ENCODE results near the gene C19orf12. TPM values are rescaled to one million over a fixed set of nuclear protein-coding genes. Genes with fewer than 3 reads are reported as not detected.

C19orf12 gene
- polyA plus RNA-seq, 1 donor = 26.5 TPM

DNA sequence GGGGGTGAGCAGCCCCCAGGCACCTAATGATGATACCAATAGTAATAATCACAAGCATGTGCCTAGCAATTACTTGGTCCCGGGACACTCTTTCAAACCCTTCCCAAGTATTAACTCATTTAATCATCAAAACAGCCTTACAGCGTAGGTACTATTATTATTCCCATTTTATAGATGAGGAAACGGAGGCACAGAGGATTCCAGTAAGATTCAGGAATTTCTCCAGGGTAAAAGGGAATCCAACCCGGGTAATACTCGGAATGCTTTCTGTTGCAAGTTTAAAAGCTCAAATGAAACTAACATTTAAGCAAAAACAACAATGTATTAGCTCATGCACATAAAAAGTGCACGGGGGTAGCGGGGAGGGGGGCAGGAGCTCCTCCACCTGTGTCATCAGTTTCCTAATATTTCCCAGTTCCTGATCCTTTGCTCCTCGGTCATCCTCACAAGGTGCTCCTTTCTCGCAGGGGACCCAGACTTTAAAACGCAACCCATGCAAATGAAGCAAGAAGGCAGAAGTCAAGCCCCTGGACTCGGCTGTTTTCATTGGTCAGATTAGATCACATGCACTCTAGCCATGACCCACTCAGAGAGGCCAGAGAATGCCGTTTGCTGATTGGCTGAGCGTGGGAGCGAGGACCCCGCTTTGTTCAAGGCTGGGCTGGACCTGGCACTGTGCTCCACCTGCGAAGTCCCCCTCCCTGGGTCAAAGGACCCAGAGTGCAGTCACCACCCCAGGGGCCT, 38.3 kb upstream of the C19orf12 start:
- 100% methylated on average over 2 of the region's 16 CpGs for WGBS (ENCODE audit: insufficient coverage, low lambda C conversion rate)
- Histone ChIP-seq H3K27me3 (ENCODE audit: control insufficient read depth, insufficient read depth, low read length) (no peaks in the 10 kb centered on the region), H3K4me1 (ENCODE audit: control insufficient read depth, insufficient read depth, low read length) (no peaks in the 10 kb centered on the region), H3K27ac (ENCODE audit: low read length) (no peak overlapping the region), H3K36me3 (ENCODE audit: control insufficient read depth, insufficient read depth, low read length) (no peaks in the 10 kb centered on the region), H3K4me3 (ENCODE audit: low read length) (no peak overlapping the region), H3K9me3 (ENCODE audit: control insufficient read depth, low read depth, low read length) (no peaks in the 10 kb centered on the region)
- no peak for DNase-seq

GRCh38 chr19:29752450-29753025, 37.5 kb upstream of the C19orf12 start:
- WGBS (ENCODE audit: insufficient coverage, low lambda C conversion rate) = no CpG with 5 or more reads among the region's 11 CpGs
- H3K27me3 ChIP-seq (ENCODE audit: control insufficient read depth, insufficient read depth, low read length) = no peaks in the 10 kb centered on the region
- H3K36me3 ChIP-seq (ENCODE audit: control insufficient read depth, insufficient read depth, low read length) = no peaks in the 10 kb centered on the region

DNA sequence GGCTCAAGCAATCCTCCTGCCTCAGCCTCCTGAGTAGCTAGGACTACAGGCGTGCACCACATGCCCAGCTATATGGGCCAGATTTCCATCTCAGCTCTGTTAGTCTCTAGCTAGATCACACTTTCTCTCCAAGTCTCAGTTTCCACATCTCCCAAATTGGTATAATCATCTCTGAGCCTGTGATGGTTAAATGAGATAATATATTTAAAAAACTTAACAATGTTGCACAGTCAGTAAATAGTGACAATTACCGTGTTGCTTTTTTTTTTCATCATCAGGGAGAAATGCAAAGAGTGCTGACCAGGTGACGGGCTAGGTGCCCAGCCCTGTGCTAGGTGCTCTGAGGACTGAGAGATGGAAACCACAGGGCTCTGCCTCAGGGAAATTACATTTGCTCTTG, 36.9 kb upstream of the C19orf12 start:
- no peaks in the 10 kb centered on the region for H3K4me1 ChIP-seq (ENCODE audit: control insufficient read depth, insufficient read depth, low read length)
- H3K27me3 ChIP-seq (ENCODE audit: control insufficient read depth, insufficient read depth, low read length) = no peaks in the 10 kb centered on the region
- no peak for DNase-seq
- H3K9me3 ChIP-seq (ENCODE audit: control insufficient read depth, low read depth, low read length) = no peaks in the 10 kb centered on the region
- no peaks in the 10 kb centered on the region for H3K36me3 ChIP-seq (ENCODE audit: control insufficient read depth, insufficient read depth, low read length)
- H3K27ac ChIP-seq (ENCODE audit: low read length) = no peak overlapping the region
- WGBS (ENCODE audit: insufficient coverage, low lambda C conversion rate) = no CpG with 5 or more reads among the region's 3 CpGs
- H3K4me3 ChIP-seq (ENCODE audit: low read length) = no peak overlapping the region

More at GRCh38 chr19:29752450-29753025, 37.5 kb upstream of the C19orf12 start:
- no peak for DNase-seq
- no peak overlapping the region for H3K4me3 ChIP-seq (ENCODE audit: low read length)
- no peaks in the 10 kb centered on the region for H3K9me3 ChIP-seq (ENCODE audit: control insufficient read depth, low read depth, low read length)
- no peak overlapping the region for H3K27ac ChIP-seq (ENCODE audit: low read length)
- no peaks in the 10 kb centered on the region for H3K4me1 ChIP-seq (ENCODE audit: control insufficient read depth, insufficient read depth, low read length)

GRCh38 chr19:29750001-29750400, 34.9 kb upstream of the C19orf12 start:
- H3K9me3 ChIP-seq (ENCODE audit: control insufficient read depth, low read depth, low read length) = no peaks in the 10 kb centered on the region
- H3K4me3 ChIP-seq (ENCODE audit: low read length) = no peak overlapping the region
- WGBS (ENCODE audit: insufficient coverage, low lambda C conversion rate) = 88% methylated on average over 3 of the region's 5 CpGs

DNA sequence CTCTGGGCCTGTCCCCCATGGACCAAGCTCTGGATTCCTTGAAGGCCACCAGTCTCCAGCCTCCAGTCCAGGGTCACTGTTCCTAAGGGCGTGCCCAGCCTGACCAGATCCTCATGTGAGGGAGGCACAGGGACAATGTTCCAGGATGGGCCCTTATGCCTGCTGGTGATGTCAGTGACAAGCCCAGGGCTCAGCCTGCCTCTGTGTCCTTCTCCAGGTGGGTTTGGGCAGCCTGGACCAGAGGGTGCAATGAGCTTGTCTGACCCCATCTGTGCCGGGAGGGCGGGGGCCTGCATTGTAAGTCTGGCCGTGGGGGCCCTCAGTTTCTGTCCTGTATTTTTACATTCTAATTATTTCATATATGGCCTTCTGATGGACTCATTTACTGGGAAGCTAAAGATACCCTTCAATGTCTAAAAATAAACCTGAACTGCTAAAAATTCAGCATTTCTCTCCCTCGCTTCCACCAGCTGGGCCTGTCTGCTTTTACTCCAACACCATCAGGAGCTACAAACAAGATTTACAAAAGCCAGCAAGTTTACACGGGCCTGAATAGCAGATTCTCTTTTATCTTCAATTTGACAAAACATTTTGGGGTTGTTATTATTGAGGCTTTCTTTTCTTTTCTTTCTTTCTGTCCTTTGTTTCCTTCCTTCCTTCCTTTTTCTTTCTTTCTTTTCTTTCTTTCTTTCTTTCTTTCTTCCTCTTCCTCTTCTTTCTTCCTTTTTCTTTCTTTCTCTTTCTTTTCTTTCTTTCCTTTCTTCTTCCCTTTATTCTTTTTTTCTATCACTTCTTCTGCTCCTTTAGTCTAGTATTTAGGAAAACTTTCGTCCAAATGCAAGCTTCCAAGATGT, 34.2 kb upstream of the C19orf12 start:
- H3K27ac ChIP-seq (ENCODE audit: low read length) = no peak overlapping the region
- DNase-seq = no peak
- H3K4me3 ChIP-seq (ENCODE audit: low read length) = no peak overlapping the region
- 54% methylated on average over 2 of the region's 7 CpGs for WGBS (ENCODE audit: insufficient coverage, low lambda C conversion rate)
- H3K36me3 ChIP-seq (ENCODE audit: control insufficient read depth, insufficient read depth, low read length) = no peaks in the 10 kb centered on the region
- no peaks in the 10 kb centered on the region for H3K4me1 ChIP-seq (ENCODE audit: control insufficient read depth, insufficient read depth, low read length)
- H3K27me3 ChIP-seq (ENCODE audit: control insufficient read depth, insufficient read depth, low read length) = no peaks in the 10 kb centered on the region
- H3K9me3 ChIP-seq (ENCODE audit: control insufficient read depth, low read depth, low read length) = no peaks in the 10 kb centered on the region

More at GRCh38 chr19:29750001-29750400, 34.9 kb upstream of the C19orf12 start:
- H3K27me3 ChIP-seq (ENCODE audit: control insufficient read depth, insufficient read depth, low read length) = no peaks in the 10 kb centered on the region
- no peaks in the 10 kb centered on the region for H3K36me3 ChIP-seq (ENCODE audit: control insufficient read depth, insufficient read depth, low read length)
- H3K27ac ChIP-seq (ENCODE audit: low read length) = no peak overlapping the region
- no peaks in the 10 kb centered on the region for H3K4me1 ChIP-seq (ENCODE audit: control insufficient read depth, insufficient read depth, low read length)
- DNase-seq = no peak

DNA sequence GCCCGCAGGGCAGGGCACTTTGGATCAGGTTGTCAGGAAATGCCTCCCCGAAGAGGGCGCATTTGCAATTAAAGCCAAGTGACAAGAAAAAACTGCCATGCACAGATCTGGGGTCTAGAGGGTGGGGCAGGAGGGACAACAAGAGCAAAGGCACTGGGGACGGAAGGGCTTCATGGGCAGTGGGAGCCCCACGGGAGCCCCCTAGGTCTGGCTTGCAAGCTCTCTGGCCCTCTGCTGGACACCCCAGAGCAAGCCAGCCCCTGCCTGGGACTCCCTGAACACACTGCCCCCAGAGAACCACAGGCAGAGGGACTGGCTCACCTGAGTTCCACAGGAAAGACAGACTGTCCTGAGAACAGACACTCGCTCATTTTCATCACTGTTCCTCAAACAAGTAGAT, 30.2 kb upstream of the C19orf12 start:
- WGBS (ENCODE audit: insufficient coverage, low lambda C conversion rate) = 83% methylated on average over 1 of the region's 6 CpGs
- Histone ChIP-seq H3K4me1 (ENCODE audit: control insufficient read depth, insufficient read depth, low read length) (no peaks in the 10 kb centered on the region), H3K27me3 (ENCODE audit: control insufficient read depth, insufficient read depth, low read length) (peaks cover 3% of the 10 kb centered on the region), H3K27ac (ENCODE audit: low read length) (no peak overlapping the region), H3K9me3 (ENCODE audit: control insufficient read depth, low read depth, low read length) (no peaks in the 10 kb centered on the region), H3K4me3 (ENCODE audit: low read length) (no peak overlapping the region), H3K36me3 (ENCODE audit: control insufficient read depth, insufficient read depth, low read length) (no peaks in the 10 kb centered on the region)
- no peak for DNase-seq

DNA sequence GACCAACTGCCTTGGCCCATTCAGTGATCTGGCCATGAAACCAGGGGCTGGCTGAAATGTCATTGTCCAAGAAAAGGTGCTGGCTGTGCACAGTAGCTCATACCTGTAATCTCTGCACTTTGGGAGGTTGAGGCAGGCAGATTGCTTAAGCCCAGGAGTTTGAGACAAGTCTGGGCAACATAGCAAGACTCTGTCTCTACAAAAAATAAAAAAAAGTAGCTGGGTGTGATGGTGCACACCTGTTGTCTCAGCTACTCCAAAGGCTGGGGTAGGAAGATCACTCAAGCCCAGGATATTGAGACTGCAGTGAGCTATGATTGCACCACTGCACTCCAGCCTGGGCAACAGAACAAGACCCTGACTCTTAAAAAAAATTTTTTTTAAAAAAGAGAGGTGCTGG, 28.6 kb upstream of the C19orf12 start:
- DNase-seq = no peak
- Histone ChIP-seq H3K4me1 (ENCODE audit: control insufficient read depth, insufficient read depth, low read length) (no peaks in the 10 kb centered on the region), H3K27me3 (ENCODE audit: control insufficient read depth, insufficient read depth, low read length) (peaks cover 3% of the 10 kb centered on the region), H3K4me3 (ENCODE audit: low read length) (no peak overlapping the region), H3K27ac (ENCODE audit: low read length) (no peak overlapping the region), H3K9me3 (ENCODE audit: control insufficient read depth, low read depth, low read length) (no peaks in the 10 kb centered on the region), H3K36me3 (ENCODE audit: control insufficient read depth, insufficient read depth, low read length) (no peaks in the 10 kb centered on the region)

DNA sequence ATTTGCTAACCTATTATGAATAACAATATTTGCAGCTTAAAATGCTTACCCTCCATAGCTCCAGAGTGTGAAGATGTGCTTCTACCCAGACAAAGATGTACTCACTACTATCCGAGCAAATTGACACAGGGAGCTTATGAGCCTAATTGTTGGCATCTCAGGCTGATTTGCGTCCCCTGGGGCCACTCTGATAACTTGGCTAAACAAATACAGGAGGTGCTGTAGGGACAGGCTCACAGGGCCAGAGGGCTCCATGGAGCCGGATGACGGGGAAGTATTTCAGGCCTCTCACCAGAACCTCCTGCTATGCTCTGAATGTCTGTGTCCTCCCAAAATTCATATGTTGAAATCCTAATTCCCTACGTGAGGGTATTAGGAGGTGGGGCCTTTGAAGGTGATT, 26.7 kb upstream of the C19orf12 start:
- Histone ChIP-seq H3K36me3 (ENCODE audit: control insufficient read depth, insufficient read depth, low read length) (no peaks in the 10 kb centered on the region), H3K4me1 (ENCODE audit: control insufficient read depth, insufficient read depth, low read length) (no peaks in the 10 kb centered on the region), H3K4me3 (ENCODE audit: low read length) (no peak overlapping the region), H3K27me3 (ENCODE audit: control insufficient read depth, insufficient read depth, low read length) (peaks cover 3% of the 10 kb centered on the region), H3K27ac (ENCODE audit: low read length) (no peak overlapping the region), H3K9me3 (ENCODE audit: control insufficient read depth, low read depth, low read length) (no peaks in the 10 kb centered on the region)
- WGBS (ENCODE audit: insufficient coverage, low lambda C conversion rate) = no CpG with 5 or more reads among the region's 5 CpGs
- no peak for DNase-seq

DNA sequence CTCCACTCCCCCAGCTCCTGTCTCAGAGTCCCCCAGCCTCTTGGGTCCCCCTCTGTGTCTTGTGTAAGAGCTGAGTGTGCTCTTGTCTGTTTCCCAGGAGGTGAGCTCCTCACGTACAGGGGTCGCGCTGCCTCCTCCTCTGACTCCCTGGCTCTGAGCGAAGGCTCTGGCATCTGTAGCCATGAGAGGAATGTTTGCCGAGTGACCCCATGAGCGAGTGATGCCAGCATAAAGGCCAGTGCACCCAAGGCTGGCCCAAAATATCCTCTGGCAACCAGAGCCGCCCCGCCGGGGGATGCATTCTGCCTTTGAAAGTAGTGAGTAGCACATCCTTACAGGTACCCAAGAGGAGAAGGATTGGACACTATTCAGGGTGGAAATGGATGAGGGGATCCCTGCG, 26.2 kb upstream of the C19orf12 start:
- no CpG with 5 or more reads among the region's 10 CpGs for WGBS (ENCODE audit: insufficient coverage, low lambda C conversion rate)
- no peak overlapping the region for H3K27ac ChIP-seq (ENCODE audit: low read length)
- no peak overlapping the region for H3K4me3 ChIP-seq (ENCODE audit: low read length)
- H3K4me1 ChIP-seq (ENCODE audit: control insufficient read depth, insufficient read depth, low read length) = no peaks in the 10 kb centered on the region
- no peaks in the 10 kb centered on the region for H3K36me3 ChIP-seq (ENCODE audit: control insufficient read depth, insufficient read depth, low read length)
- no peak for DNase-seq
- no peaks in the 10 kb centered on the region for H3K9me3 ChIP-seq (ENCODE audit: control insufficient read depth, low read depth, low read length)
- peaks cover 3% of the 10 kb centered on the region for H3K27me3 ChIP-seq (ENCODE audit: control insufficient read depth, insufficient read depth, low read length)

- peaks cover 7% of the 10 kb centered on the region for H3K27me3 ChIP-seq (ENCODE audit: control insufficient read depth, insufficient read depth, low read length)
- no CpG with 5 or more reads among the region's 11 CpGs for WGBS (ENCODE audit: insufficient coverage, low lambda C conversion rate)
These were observed 22.5 kb upstream of the C19orf12 start for GRCh38 chr19:29737461-29738000.

More at GRCh38 chr19:29737461-29738000, 22.5 kb upstream of the C19orf12 start:
- Histone ChIP-seq H3K9me3 (ENCODE audit: control insufficient read depth, low read depth, low read length) (no peaks in the 10 kb centered on the region), H3K36me3 (ENCODE audit: control insufficient read depth, insufficient read depth, low read length) (no peaks in the 10 kb centered on the region), H3K27ac (ENCODE audit: low read length) (no peak overlapping the region), H3K4me1 (ENCODE audit: control insufficient read depth, insufficient read depth, low read length) (no peaks in the 10 kb centered on the region), H3K4me3 (ENCODE audit: low read length) (no peak overlapping the region)
- DNase-seq = no peak

Measured in large intestine (tissue), 3 donors.